Ishikawa (cell line): ENCODE measurements around the gene DNTT.

Experiments used
- CEBPB ChIP-seq: IDR thresholded peaks from 2 replicates; pipeline ENCODE4 v1.6.1; 2012
- CREB1 ChIP-seq: IDR thresholded peaks from 2 replicates; pipeline ENCODE4 v1.6.1; 2012; ENCODE audit warnings: low read depth
- EP300 ChIP-seq: IDR thresholded peaks from 2 replicates; pipeline ENCODE4 v1.6.1; 2012; ENCODE audit warnings: borderline replicate concordance
- TEAD4 ChIP-seq: IDR thresholded peaks from 2 replicates; pipeline ENCODE4 v1.6.1; 2012

DNA sequence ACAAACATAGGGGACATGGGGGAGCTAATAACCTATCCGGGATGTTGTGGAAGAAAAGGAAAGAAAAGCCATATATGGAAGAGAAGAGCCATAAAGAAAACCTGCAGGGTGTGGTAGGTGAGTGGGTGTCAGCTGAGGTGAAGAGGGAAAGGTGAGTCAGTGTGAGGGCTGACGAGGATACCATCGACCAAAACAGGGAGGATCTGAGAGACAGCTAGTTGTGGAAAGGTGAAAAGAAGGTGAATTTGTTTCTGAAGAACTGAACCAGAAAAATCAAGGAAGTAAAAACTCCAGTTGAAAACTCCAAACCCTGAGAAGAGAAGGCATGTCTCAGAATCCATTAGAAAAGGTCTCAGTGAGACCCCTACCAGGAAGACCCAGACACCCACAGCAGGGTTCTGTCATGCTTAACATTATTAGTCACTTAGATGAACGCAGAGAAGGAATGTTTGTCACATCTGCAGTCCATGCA lies 37.0 kb upstream of the DNTT start:
- TF ChIP-seq TEAD4 (no peak), CEBPB (no peak), EP300 (no peak), CREB1 (no peak)
